Naive thymus-derived CD4-positive, alpha-beta T cell (primary cell): ENCODE results near the gene FES. TPM values are rescaled to one million over a fixed set of nuclear protein-coding genes. Genes with fewer than 3 reads are reported as not detected.
"Not testable (repeated sequence)": the region's sequence is repeated elsewhere in the genome, so short reads cannot be mapped to it uniquely, and the experiment has no call there.

Experiments used
- ATAC-seq: fragments of 150-1000 bp; cut with Tn5 transposase; 2 replicates; pipeline ENCODE4 v1.10.0; 2021; ENCODE audit warnings: mild to moderate bottlenecking, moderate library complexity
- CTCF ChIA-PET: fragments of 350-600 bp; sonication (Branson Sonifier 250); formaldehyde crosslinking; loops from one replicate; lab custom pipeline; 2021; ENCODE audit warnings: antibody characterized with exemption; lab: Charles Lee
- POLR2A ChIA-PET: fragments of 350-600 bp; sonication (Branson Sonifier 250); formaldehyde crosslinking; loops from one replicate; lab custom pipeline; 2021; ENCODE audit warnings: antibody characterized with exemption, inconsistent platforms; lab: Charles Lee
- DNase-seq, 9 donors: peaks; one replicate each; pipeline versions ENCODE4 v3.0.0 to v3.0.0-alpha.2; 2020 to 2022; ENCODE audit warnings: mixed read lengths in 1 of 9
- H3K27ac ChIP-seq: one replicate; pipeline ENCODE4 v1.7.0; 2013; ENCODE audit warnings: mild to moderate bottlenecking, low read depth, low read length, moderate library complexity
- H3K27me3 ChIP-seq, 2 donors: one replicate each; pipeline ENCODE4 v1.7.0; 2013; ENCODE audit warnings: low read length in 2 of 2, mild to moderate bottlenecking in 2 of 2, moderate library complexity in 2 of 2; ENCODE audit not compliant: control insufficient read depth in 2 of 2, insufficient read depth in 2 of 2
- H3K36me3 ChIP-seq, 3 experiments: 1 replicate in 2 of 3; 2 replicates in 1 of 3; pipeline ENCODE4 v1.7.0; 2013; ENCODE audit warnings: low read length in 3 of 3, mild to moderate bottlenecking in 3 of 3, moderate library complexity in 1 of 3; ENCODE audit not compliant: insufficient read depth in 3 of 3, control insufficient read depth in 2 of 3
- H3K4me1 ChIP-seq, 2 donors: one replicate each; pipeline ENCODE4 v1.7.0; 2013; ENCODE audit warnings: low read length in 2 of 2, mild to moderate bottlenecking in 2 of 2, moderate library complexity in 1 of 2; ENCODE audit not compliant: control insufficient read depth in 2 of 2, insufficient read depth in 2 of 2
- H3K4me3 ChIP-seq: 2 replicates; pipeline ENCODE4 v1.7.0; 2013; ENCODE audit warnings: mild to moderate bottlenecking, low read length
- H3K9me3 ChIP-seq, 3 experiments: 1 replicate in 2 of 3; 2 replicates in 1 of 3; pipeline ENCODE4 v1.7.0; 2013; ENCODE audit warnings: low read length in 3 of 3; ENCODE audit not compliant: control insufficient read depth in 2 of 3
- H3K27ac Mint-ChIP-seq, 9 donors: one replicate each; pipeline ENCODE4 v1.8.0; 2020 to 2022; ENCODE audit warnings: mixed read lengths in 9 of 9, mild to moderate bottlenecking in 8 of 9, moderate library complexity in 5 of 9, inconsistent platforms in 2 of 9
- H3K27me3 Mint-ChIP-seq, 5 donors: one replicate each; pipeline ENCODE4 v1.8.0; 2021 to 2022; ENCODE audit warnings: mixed read lengths in 5 of 5, mild to moderate bottlenecking in 1 of 5
- H3K36me3 Mint-ChIP-seq, 5 donors: one replicate each; pipeline ENCODE4 v1.8.0; 2020 to 2022; ENCODE audit warnings: mixed read lengths in 5 of 5, mild to moderate bottlenecking in 3 of 5, inconsistent platforms in 1 of 5
- H3K4me1 Mint-ChIP-seq, 7 donors: one replicate each; pipeline ENCODE4 v1.8.0; 2020 to 2022; ENCODE audit warnings: mixed read lengths in 7 of 7, mild to moderate bottlenecking in 3 of 7, inconsistent platforms in 1 of 7
- H3K4me3 Mint-ChIP-seq, 10 donors: one replicate each; pipeline ENCODE4 v1.8.0; 2020 to 2022; ENCODE audit warnings: mild to moderate bottlenecking in 10 of 10, mixed read lengths in 10 of 10, moderate library complexity in 6 of 10, inconsistent platforms in 2 of 10
- H3K9me3 Mint-ChIP-seq, 11 donors: one replicate each; pipeline ENCODE4 v1.8.0; 2020 to 2022; ENCODE audit warnings: mixed read lengths in 11 of 11, mild to moderate bottlenecking in 4 of 11, inconsistent platforms in 1 of 11, moderate library complexity in 1 of 11
- intact Hi-C, 2 donors: fragments of 100-400 bp; cut with micrococcal nuclease; formaldehyde crosslinking; loops; one replicate each; pipeline ENCODE4 v1.15.1; 2023
- polyA plus RNA-seq, 2 donors: library from polyadenylated mRNA; unstranded; fragments of 300-500 nt; fragmentation: Illumina TruSeq; gene quantifications; one replicate each; pipeline ENCODE4 v1.2.3, GENCODE V29; 2021
- total RNA-seq, 6 experiments: library from RNA in 5 of 6; stranded (reverse) in 5 of 6; gene quantifications; 1 replicate in 5 of 6; 2 replicates in 1 of 6; pipeline ENCODE4 v1.2.3 and lab custom pipeline; 2021 to 2026

FES gene
- total and polyA plus RNA-seq, 7 experiments from 2014 or later, result 2.3 to 78.6 (median 9.1) TPM; not detected in 2

GRCh38 chr15:90918835-90919234 is 34.5 kb downstream of the FES start:
- peak overlapping the region in 1 of 9 donors; percentile 42 for H3K27ac Mint-ChIP-seq
- Histone ChIP-seq H3K4me1 (no peaks in the 10 kb centered on the region), H3K36me3 (peaks cover 1 to 76% (median 12%) of the 10 kb centered on the region in 3 experiments), H3K27ac (no peak overlapping the region), H3K27me3 (no peaks in the 10 kb centered on the region), H3K9me3 (no peaks in the 10 kb centered on the region), H3K4me3 (no peak overlapping the region)
- no peaks in the 10 kb centered on the region for H3K27me3 Mint-ChIP-seq
- ChIA-PET CTCF (no interaction called here), POLR2A (interaction anchor here (0.6 kb wide), 1 partner anchor 604 kb away, joined by 4 read pairs; no protein-coding TSS in a partner anchor)
- peaks cover 0 to 18% (median 0%) of the 10 kb centered on the region in 7 donors for H3K4me1 Mint-ChIP-seq
- H3K4me3 Mint-ChIP-seq, result no peak overlapping the region
- ATAC-seq, result no peak
- no peaks in the 10 kb centered on the region for H3K9me3 Mint-ChIP-seq
- no peak for DNase-seq
- intact Hi-C loops, result no loop called here
- peaks cover 9 to 58% (median 31%) of the 10 kb centered on the region in 5 donors for H3K36me3 Mint-ChIP-seq

- intact Hi-C loops, result loop anchor here in 1 of 2 donors (2.0 kb wide), 1 partner anchor 17 kb away; no protein-coding TSS in a partner anchor
- H3K4me3 ChIP-seq, result no peak overlapping the region
- H3K9me3 ChIP-seq, result no peaks in the 10 kb centered on the region
- Mint-ChIP-seq H3K27me3 (no peaks in the 10 kb centered on the region), H3K27ac (peak overlapping the region in 1 of 9 donors; percentile 50), H3K9me3 (no peaks in the 10 kb centered on the region), H3K4me3 (no peak overlapping the region), H3K36me3 (peaks cover 9 to 39% (median 25%) of the 10 kb centered on the region in 5 donors), H3K4me1 (peaks cover 0 to 29% (median 0%) of the 10 kb centered on the region in 7 donors)
- DNase-seq (no peak), ATAC-seq (no peak)
- H3K27ac ChIP-seq, result no peak overlapping the region
- ChIA-PET POLR2A (interaction anchor here (0.8 to 3.4 kb wide), 4 partner anchors 8 to 19 kb away, joined by 3 to 12 read pairs (median 4); partner anchors contain the start of genes HDDC3 and MAN2A2), CTCF (interaction anchor here (1.7 to 2.5 kb wide), 2 partner anchors 11 to 13 kb away, joined by 4 to 9 read pairs; partner anchors contain the start of genes HDDC3 and UNC45A)
- peaks cover 0 to 46% (median 12%) of the 10 kb centered on the region in 3 experiments for H3K36me3 ChIP-seq
- no peaks in the 10 kb centered on the region for H3K4me1 ChIP-seq
- no peaks in the 10 kb centered on the region for H3K27me3 ChIP-seq
Observed at GRCh38 chr15:90921887-90922286, 37.6 kb downstream of the FES start.

GRCh38 chr15:90922712-90923322 is 38.5 kb downstream of the FES start:
- Mint-ChIP-seq H3K4me1 (peaks cover 0 to 29% (median 0%) of the 10 kb centered on the region in 7 donors), H3K36me3 (peaks cover 5 to 30% (median 16%) of the 10 kb centered on the region in 5 donors), H3K27ac (peak overlapping the region in 1 of 9 donors; percentile 41)
- H3K27me3 ChIP-seq, H3K9me3 ChIP-seq, H3K4me1 ChIP-seq, H3K27ac ChIP-seq, H3K4me3 Mint-ChIP-seq, H3K9me3 Mint-ChIP-seq, H3K27me3 Mint-ChIP-seq, H3K4me3 ChIP-seq, ATAC-seq: not testable (repeated sequence)
- H3K36me3 ChIP-seq, result peaks cover 0 to 37% (median 12%) of the 10 kb centered on the region in 3 experiments
- ChIA-PET POLR2A (interaction anchor here (0.7 to 3.4 kb wide), 2 partner anchors 9 to 12 kb away, joined by 6 to 12 read pairs; partner anchors contain the start of gene HDDC3), CTCF (interaction anchor here (1.7 to 2.5 kb wide), 2 partner anchors 10 to 12 kb away, joined by 4 to 9 read pairs; partner anchors contain the start of genes HDDC3 and UNC45A)
- intact Hi-C loops, result loop anchor here in 1 of 2 donors (2.0 kb wide), 1 partner anchor 18 kb away; no protein-coding TSS in a partner anchor
- peak in 1 of 9 donors; percentile 30 for DNase-seq

DNA sequence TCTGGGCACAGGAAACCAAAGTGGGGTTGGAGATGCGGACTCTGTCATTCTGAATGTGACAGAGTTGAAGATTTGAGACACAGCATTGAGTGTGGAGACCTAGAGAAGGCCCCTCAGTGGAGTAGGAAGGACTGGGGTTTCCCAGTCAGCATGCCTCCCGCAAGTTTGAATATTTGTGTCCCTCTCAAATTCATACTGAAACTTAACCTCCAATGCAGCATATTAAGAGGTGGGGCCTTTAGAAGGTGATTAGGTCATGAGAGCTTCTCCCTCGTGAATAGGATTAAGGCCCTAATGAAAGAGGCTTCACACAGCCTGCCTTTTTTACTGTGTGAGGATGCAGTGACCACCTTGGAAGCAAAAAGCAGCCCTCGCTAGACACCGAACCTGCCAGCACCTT is 40.1 kb downstream of the FES start:
- no peak overlapping the region for H3K27ac ChIP-seq
- H3K9me3 ChIP-seq, result no peaks in the 10 kb centered on the region
- no peak overlapping the region for H3K4me3 ChIP-seq
- H3K4me3 Mint-ChIP-seq, result no peak overlapping the region
- CTCF ChIA-PET, result interaction anchor here (2.5 kb wide), 1 partner anchor 8 kb away, joined by 9 read pairs; the partner anchor contains the start of gene HDDC3
- DNase-seq (no peak), ATAC-seq (no peak)
- POLR2A ChIA-PET, result interaction anchor here (0.6 to 3.4 kb wide), 2 partner anchors 8 to 32 kb away, joined by 3 to 12 read pairs; partner anchors contain the start of gene HDDC3
- peak overlapping the region in 1 of 9 donors; percentile 63 for H3K27ac Mint-ChIP-seq
- intact Hi-C loops, result no loop called here
- peaks cover 0 to 21% (median 12%) of the 10 kb centered on the region in 3 experiments for H3K36me3 ChIP-seq
- H3K9me3 Mint-ChIP-seq, result no peaks in the 10 kb centered on the region
- H3K36me3 Mint-ChIP-seq, result peaks cover 0 to 20% (median 6%) of the 10 kb centered on the region in 5 donors
- H3K4me1 Mint-ChIP-seq, result peaks cover 2 to 36% (median 3%) of the 10 kb centered on the region in 7 donors
- peaks cover 0 to 4% of the 10 kb centered on the region in 2 donors for H3K4me1 ChIP-seq
- H3K27me3 ChIP-seq, result no peaks in the 10 kb centered on the region
- H3K27me3 Mint-ChIP-seq, result no peaks in the 10 kb centered on the region

DNA sequence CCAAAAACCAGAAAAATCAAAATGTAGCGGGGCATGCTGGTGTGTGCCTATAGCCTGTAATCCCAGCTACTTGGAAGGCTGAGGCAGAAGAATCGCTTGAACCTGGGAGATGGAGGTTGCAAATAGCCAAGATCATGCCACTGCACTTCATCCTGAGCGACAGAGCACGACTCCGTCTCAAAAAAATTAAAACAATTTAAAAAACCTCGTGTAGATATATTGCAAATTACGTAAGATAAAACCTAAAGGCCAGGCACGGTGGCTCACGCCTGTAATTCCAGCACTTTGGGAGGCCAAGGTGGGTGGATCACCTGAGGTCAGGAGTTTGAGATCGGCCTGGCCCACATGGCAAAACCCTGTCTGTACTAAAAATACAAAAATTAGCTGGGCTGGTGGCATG is 42.5 kb downstream of the FES start:
- H3K4me3 Mint-ChIP-seq, H3K9me3 ChIP-seq, ATAC-seq, POLR2A ChIA-PET, intact Hi-C loops, H3K4me3 ChIP-seq, H3K36me3 ChIP-seq, H3K27me3 Mint-ChIP-seq, CTCF ChIA-PET, H3K36me3 Mint-ChIP-seq, H3K27ac ChIP-seq, DNase-seq, H3K9me3 Mint-ChIP-seq, H3K27me3 ChIP-seq: not testable (repeated sequence)
- Mint-ChIP-seq H3K4me1 (peaks cover 15 to 54% (median 24%) of the 10 kb centered on the region in 7 donors), H3K27ac (peak overlapping the region in 1 of 9 donors; percentile 23)
- peaks cover 14 to 18% of the 10 kb centered on the region in 2 donors for H3K4me1 ChIP-seq

DNA sequence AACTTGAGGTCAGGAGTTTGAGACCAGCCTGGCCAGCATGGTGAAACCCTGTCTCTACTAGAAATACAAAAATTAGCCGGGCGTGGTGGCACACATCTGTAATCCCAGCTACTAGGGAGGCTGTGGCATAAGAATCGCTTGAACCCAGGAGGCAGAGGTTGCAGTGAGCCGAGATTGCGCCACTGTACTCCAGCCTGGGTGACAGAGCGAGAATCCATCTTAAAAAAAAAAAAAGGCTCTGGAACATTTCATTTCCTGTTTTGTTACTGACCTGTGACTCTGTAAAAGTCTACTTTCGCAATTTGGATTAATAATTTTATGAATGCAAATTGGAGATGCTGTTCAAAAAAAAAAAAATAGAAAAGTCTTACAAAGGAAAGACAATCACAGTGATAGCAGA is 43.8 kb downstream of the FES start:
- DNase-seq, ATAC-seq, H3K9me3 Mint-ChIP-seq, H3K27ac ChIP-seq, H3K4me3 ChIP-seq, H3K36me3 ChIP-seq, H3K27me3 Mint-ChIP-seq, H3K36me3 Mint-ChIP-seq, H3K27me3 ChIP-seq, CTCF ChIA-PET, intact Hi-C loops, H3K9me3 ChIP-seq: not testable (repeated sequence)
- peaks cover 14 to 26% of the 10 kb centered on the region in 2 donors for H3K4me1 ChIP-seq
- Mint-ChIP-seq H3K4me1 (peaks cover 20 to 49% (median 32%) of the 10 kb centered on the region in 7 donors), H3K4me3 (peak overlapping the region in 7 of 10 donors; percentile 32 to 69 (median 54)), H3K27ac (peak overlapping the region in 6 of 9 donors; percentile 8 to 98 (median 52))
- POLR2A ChIA-PET, result interaction anchor here (0.6 kb wide), 1 partner anchor 53 kb away, joined by 4 read pairs; no protein-coding TSS in a partner anchor
